HS-5 (cell line): ENCODE results near the gene KLHL7.
"Not testable (repeated sequence)": the region's sequence is repeated elsewhere in the genome, so short reads cannot be mapped to it uniquely, and the experiment has no call there.

ENCODE experiments used
- DNase-seq: peaks from one replicate; pipeline ENCODE4 v3.0.0-alpha.2; 2012; ENCODE audit warnings: low read depth

Gene KLHL7

DNA sequence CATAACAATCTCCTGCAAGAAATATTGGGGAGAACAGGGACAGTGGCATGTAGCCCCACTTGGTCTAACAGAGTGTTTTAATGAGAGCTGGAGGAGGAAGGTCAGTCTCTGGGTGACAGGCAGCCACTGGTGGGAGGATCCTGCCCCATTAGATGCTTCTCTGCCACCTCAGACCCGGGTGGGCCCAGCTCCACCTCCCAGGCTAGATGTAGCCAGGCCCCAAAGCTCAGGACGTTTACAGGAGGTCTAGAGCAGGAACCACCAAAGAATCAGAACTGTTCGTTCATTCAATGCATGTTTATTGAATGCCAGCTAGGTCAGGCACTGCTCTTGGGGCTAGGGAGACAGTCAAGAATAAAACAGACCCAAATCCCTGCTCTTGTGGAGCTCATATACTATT is 112.6 kb downstream of the KLHL7 start:
- no peak for DNase-seq

DNA sequence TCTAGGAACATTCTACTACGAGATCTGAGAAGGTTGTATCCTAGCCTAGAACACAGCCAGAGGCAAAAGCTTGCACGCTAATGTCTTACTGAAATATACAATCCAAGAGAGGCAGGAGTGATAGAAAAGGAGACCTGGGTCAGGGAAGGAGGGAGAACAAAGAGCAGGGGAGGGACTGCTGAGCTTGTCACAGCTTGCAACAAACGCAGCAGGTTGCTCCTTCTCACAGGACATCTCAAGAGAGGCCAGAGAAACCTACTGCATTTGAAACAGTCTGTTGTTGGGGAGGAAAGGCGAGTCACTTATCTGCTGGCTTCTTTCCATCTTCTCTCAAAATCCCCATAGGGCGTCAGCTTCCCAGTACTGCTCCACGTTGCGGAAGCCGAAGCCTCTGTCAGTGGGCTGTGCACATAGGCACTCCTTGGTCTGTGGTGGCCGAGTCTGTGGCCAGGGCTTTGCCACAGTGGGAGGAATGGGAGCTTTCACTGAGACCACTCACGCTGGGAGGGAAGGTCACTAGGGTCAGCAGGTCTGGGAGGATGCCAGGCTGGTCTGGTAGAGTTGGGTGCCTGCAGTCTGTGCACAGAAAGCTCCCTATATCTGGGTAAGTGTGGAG is 115.2 kb downstream of the KLHL7 start:
- DNase-seq: no peak

DNA sequence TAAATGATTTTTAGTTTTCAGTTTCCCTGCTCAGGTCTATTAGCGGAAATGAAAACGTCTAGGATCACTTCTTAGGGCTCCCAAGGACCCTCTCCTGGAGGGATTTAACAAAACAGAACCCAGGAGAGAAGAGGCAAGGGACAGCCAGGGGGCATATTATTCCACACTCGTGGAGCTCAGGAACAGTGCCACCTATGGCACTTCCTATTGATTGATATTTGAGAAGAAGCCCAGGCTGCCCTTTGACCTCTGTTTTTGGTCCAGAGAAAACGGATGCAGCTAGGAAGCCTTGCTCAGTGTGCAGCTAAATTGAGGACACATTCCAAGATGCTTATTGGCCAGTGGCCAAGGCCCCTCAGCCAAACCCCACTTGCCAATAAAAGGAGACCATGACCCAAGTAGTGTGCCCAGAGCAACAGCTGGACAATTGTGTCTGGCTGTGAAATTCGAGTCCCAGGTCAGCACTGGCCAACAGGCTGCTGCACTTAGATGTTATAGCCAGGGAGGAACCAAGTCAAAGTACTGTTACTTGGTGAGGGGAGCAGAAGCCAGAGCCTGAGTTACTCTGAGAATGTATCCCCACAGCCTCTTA is 117.0 kb downstream of the KLHL7 start:
- DNase-seq: no peak

DNA sequence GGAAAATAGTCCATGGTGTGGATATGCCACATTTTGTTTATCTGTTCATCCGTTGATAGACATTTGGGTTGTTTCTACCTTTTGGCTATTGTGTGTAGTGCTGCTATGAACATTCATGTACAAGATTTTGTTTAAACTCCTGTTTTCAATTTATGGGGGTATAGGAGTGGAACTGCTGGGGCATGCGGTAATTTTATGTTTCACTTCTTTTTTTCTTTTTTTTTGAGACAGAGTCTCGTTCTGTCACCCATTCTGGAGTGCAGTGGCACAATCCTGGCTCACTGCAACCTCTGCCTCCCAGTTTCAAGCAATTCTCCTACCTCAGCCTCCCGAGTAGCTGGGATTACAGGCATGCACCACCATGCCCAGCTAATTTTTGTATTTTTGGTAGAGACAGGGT is 118.8 kb downstream of the KLHL7 start:
- DNase-seq: not testable (repeated sequence)

DNA sequence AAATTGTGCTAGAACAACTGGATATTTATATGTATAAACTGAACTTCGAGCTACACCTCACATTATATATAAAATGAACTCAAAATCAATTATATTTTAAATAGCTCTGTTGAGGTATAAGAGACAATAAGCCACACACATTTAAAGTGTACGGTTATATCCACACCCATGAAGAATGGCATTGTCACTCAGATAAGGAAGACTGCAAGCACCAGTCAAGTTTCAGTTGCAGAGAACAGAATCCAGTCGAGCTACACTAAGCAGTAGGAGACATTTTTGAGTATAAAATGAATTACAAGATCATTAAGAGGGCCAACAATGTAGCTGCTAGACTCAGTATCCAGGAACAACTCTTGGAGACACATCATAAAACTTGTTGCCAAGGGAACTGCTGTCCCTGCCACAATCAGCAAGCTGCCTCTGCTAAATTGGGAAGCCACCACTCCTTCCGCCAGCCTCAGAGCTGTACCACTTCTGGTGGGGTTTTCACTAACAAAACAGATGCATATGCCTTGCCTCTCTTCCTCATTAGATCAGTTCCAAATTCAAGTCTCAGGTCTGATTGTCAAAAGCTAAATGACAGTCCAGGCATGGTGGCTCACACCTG is 121.4 kb downstream of the KLHL7 start:
- DNase-seq: no peak
